ENCODE results near the gene TXLNA.

TXLNA gene

DNA sequence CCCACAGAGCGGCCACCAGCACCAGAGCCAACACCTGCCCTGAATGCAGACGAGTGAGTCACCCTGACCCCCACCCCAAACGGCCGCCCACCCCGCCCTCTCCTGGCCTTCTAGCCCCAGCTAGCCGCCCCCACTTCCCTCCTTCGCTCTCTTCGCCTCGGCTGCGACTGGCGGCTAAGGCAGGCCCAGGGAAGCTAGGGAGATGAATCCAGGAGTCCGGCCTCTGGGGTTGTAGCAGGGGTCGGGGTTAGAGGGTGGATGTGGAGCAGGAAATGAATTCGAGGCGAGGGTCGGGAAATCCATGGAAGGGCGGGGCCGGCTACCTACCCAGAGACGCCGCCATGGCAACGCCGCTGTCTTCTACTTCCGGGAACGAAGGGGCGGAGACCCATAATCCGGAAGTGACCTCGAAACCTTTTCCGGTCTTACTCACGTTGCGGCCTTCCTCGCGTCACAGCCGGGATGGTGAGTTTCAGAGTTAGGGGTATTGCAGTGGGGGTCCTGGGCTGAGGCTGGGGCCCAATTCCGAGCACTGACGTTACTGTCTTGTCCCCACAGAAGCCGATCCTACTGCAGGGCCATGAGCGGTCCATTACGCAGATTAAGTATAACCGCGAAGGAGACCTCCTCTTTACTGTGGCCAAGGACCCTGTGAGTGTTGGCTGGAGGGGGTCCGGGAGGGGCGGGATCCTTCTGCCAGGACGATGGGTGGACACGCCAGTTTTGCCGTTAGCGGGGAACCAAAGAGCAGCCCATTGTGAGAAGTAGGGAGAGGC lies 42.7 kb downstream of the TXLNA start, which contains the start of the genes EIF3I and TMEM234:
TSS of gene EIF3I (plus strand) at position 428 of the 776 bp plus-strand sequence. CDS start at position 463, 35 bp downstream.
TSS of gene TMEM234 (minus strand) at position 374 of the 776 bp plus-strand sequence. CDS start at position 343, 31 bp downstream.
- no peaks in the 10 kb centered on the region for H3F3A ChIP-seq (ENCODE audit: low read depth)
- H2AFZ ChIP-seq (ENCODE audit: low read length), result peak within 1 kb of the TSS; percentile 73
- peaks cover 22% of the 10 kb centered on the region for H3K79me2 ChIP-seq (ENCODE audit: insufficient read depth, low read length)

DNA sequence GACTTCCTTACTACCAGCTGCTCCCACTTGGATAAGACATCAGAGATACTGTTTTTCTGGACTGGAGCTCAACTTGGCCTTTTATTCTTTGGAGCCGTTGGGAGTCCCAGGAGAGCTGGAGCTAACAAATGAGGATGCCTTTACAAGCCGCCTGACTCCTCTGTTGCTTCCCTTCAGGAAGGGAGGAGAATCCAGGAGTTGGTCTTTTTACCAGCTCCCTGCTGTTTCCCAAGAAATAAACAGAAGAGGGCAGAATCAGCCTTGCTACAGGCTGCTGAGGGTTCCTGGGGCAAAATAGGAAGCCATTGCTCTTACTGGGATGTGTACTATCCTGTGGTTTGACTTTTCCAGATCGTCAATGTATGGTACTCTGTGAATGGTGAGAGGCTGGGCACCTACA lies 44.2 kb downstream of the TXLNA start:
- H2AFZ ChIP-seq (ENCODE audit: low read length), result no peak overlapping the region
- peaks cover 22% of the 10 kb centered on the region for H3K79me2 ChIP-seq (ENCODE audit: insufficient read depth, low read length)
- no peaks in the 10 kb centered on the region for H3K27me3 ChIP-seq (ENCODE audit: insufficient read depth, low read length, poor library complexity, severe bottlenecking)
- TF ChIP-seq EZH2phosphoT487 (IDR thresholded peaks at IDR 0.05; ENCODE audit: borderline replicate concordance), result no peak
- TF ChIP-seq, protein P1, sequence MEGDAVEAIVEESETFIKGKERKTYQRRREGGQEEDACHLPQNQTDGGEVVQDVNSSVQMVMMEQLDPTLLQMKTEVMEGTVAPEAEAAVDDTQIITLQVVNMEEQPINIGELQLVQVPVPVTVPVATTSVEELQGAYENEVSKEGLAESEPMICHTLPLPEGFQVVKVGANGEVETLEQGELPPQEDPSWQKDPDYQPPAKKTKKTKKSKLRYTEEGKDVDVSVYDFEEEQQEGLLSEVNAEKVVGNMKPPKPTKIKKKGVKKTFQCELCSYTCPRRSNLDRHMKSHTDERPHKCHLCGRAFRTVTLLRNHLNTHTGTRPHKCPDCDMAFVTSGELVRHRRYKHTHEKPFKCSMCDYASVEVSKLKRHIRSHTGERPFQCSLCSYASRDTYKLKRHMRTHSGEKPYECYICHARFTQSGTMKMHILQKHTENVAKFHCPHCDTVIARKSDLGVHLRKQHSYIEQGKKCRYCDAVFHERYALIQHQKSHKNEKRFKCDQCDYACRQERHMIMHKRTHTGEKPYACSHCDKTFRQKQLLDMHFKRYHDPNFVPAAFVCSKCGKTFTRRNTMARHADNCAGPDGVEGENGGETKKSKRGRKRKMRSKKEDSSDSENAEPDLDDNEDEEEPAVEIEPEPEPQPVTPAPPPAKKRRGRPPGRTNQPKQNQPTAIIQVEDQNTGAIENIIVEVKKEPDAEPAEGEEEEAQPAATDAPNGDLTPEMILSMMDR (conservative IDR thresholded peaks at IDR 0.05; ENCODE audit: low read length), result peak; percentile 44
- H3K9ac ChIP-seq (ENCODE audit: low read depth, low read length, poor library complexity, severe bottlenecking), result peak overlapping the region; percentile 85
- H3K9me2 ChIP-seq (replicated peaks; ENCODE audit: low read depth, low read length), result no peaks in the 10 kb centered on the region
- H3F3A ChIP-seq (ENCODE audit: low read depth), result no peaks in the 10 kb centered on the region
- H4K20me1 ChIP-seq (ENCODE audit: insufficient read depth, low read length, poor library complexity, severe bottlenecking), result no peaks in the 10 kb centered on the region
- peak overlapping the region; percentile 91 for H3K4me2 ChIP-seq (ENCODE audit: low read depth, low read length, poor library complexity, severe bottlenecking)
- peak overlapping the region; percentile 90 for H3K4me3 ChIP-seq (ENCODE audit: low read length, poor library complexity, severe bottlenecking)
- H3K4me1 ChIP-seq (ENCODE audit: insufficient read depth, low read length, poor library complexity, severe bottlenecking), result peaks cover 27% of the 10 kb centered on the region
- H3K36me3 ChIP-seq (ENCODE audit: insufficient read depth, low read length), result peaks cover 9% of the 10 kb centered on the region
- H3K9me3 ChIP-seq (ENCODE audit: insufficient read depth, low read depth, low read length), result no peaks in the 10 kb centered on the region

More for the DNA sequence above, 42.7 kb downstream of the TXLNA start, which contains the start of the genes EIF3I and TMEM234:
- Histone ChIP-seq H3K4me2 (ENCODE audit: low read depth, low read length, poor library complexity, severe bottlenecking) (peak within 1 kb of the TSS; percentile 91), H3K9me3 (ENCODE audit: insufficient read depth, low read depth, low read length) (no peaks in the 10 kb centered on the region), H3K36me3 (ENCODE audit: insufficient read depth, low read length) (no peaks in the 10 kb centered on the region; the same call in 1 of the 2 replicates), H4K20me1 (ENCODE audit: insufficient read depth, low read length, poor library complexity, severe bottlenecking) (no peaks in the 10 kb centered on the region), H3K27me3 (ENCODE audit: insufficient read depth, low read length, poor library complexity, severe bottlenecking) (no peaks in the 10 kb centered on the region), H3K9ac (ENCODE audit: low read depth, low read length, poor library complexity, severe bottlenecking) (peak within 1 kb of the TSS; percentile 85), H3K9me2 (replicated peaks; ENCODE audit: low read depth, low read length) (no peaks in the 10 kb centered on the region), H3K4me1 (ENCODE audit: insufficient read depth, low read length, poor library complexity, severe bottlenecking) (peaks cover 27% of the 10 kb centered on the region), H3K4me3 (ENCODE audit: low read length, poor library complexity, severe bottlenecking) (peak within 1 kb of the TSS; percentile 90)
- TF ChIP-seq EZH2phosphoT487 (IDR thresholded peaks at IDR 0.05; ENCODE audit: borderline replicate concordance), result no peak
- TF ChIP-seq, protein P1 (conservative IDR thresholded peaks at IDR 0.05; ENCODE audit: low read length), result no peak

DNA sequence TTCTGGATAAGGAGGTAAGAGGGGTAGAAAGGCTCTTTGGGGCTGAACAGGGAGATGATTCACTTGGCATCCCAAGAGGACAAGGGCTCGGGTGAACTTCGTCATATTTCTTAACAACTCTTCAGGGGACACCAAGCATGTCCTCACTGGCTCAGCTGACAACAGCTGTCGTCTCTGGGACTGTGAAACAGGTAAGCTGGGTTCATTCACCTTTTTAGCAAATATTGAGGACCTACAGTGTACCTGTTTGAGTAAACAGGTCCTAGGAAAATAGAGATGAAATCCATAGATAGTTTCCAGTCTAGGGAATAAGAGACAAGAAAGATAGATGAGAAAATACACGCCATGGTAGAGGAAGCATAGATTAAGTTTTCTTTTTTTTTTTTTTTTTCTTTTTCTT lies 44.8 kb downstream of the TXLNA start:
- Histone ChIP-seq H3K9me3 (ENCODE audit: insufficient read depth, low read depth, low read length) (no peaks in the 10 kb centered on the region), H3K4me3 (ENCODE audit: low read length, poor library complexity, severe bottlenecking) (peak overlapping the region; percentile 90), H3K9ac (ENCODE audit: low read depth, low read length, poor library complexity, severe bottlenecking) (peak overlapping the region; percentile 85), H3K27me3 (ENCODE audit: insufficient read depth, low read length, poor library complexity, severe bottlenecking) (no peaks in the 10 kb centered on the region), H4K20me1 (ENCODE audit: insufficient read depth, low read length, poor library complexity, severe bottlenecking) (no peaks in the 10 kb centered on the region), H3F3A (ENCODE audit: low read depth) (no peaks in the 10 kb centered on the region), H3K4me1 (ENCODE audit: insufficient read depth, low read length, poor library complexity, severe bottlenecking) (peaks cover 27% of the 10 kb centered on the region), H3K9me2 (replicated peaks; ENCODE audit: low read depth, low read length) (no peaks in the 10 kb centered on the region), H3K36me3 (ENCODE audit: insufficient read depth, low read length) (peaks cover 13% of the 10 kb centered on the region), H3K4me2 (ENCODE audit: low read depth, low read length, poor library complexity, severe bottlenecking) (peak overlapping the region; percentile 91), H2AFZ (ENCODE audit: low read length) (no peak overlapping the region), H3K79me2 (ENCODE audit: insufficient read depth, low read length) (peaks cover 22% of the 10 kb centered on the region)
- TF ChIP-seq, protein P1 (conservative IDR thresholded peaks at IDR 0.05; ENCODE audit: low read length), result no peak
- no peak for TF ChIP-seq EZH2phosphoT487 (IDR thresholded peaks at IDR 0.05; ENCODE audit: borderline replicate concordance)
